ENCODE measurements around the gene LGALS1.

LGALS1 gene

DNA sequence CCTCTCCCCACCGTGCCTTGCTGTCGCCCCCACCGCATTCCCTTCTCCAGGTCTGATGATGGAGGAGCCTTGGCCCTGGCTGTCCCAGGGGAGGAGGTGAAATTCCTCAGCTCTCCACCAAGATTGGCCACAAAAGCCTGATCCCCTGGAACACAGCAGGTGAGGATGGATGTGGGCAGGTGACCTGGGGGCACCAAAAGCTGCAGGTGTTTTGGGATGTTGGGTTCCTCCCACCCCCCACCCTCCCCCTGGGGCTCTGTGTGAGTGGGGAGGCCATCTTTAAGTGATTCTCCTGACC is 22.1 kb downstream of the LGALS1 start:
- Histone ChIP-seq H3K27me3 (ENCODE audit: insufficient read depth, low read length, poor library complexity) (no peaks in the 10 kb centered on the region), H3K36me3 (ENCODE audit: insufficient read depth, low read length) (peaks cover 14% of the 10 kb centered on the region), H3K79me2 (ENCODE audit: insufficient read depth, low read length) (no peaks in the 10 kb centered on the region), H4K20me1 (ENCODE audit: insufficient read depth, low read length) (0 out of 2 replicates have a peak, but pooled peaks cover 3% of the 10 kb centered on the region), H3K4me2 (ENCODE audit: insufficient read depth, low read length) (no peak overlapping the region), H3K9me3 (ENCODE audit: insufficient read depth, low read length, severe bottlenecking) (no peaks in the 10 kb centered on the region), H3K9ac (ENCODE audit: low read depth, low read length) (no peak overlapping the region), H2AFZ (ENCODE audit: low read depth, low read length) (no peak overlapping the region), H3K27ac (ENCODE audit: low read length) (no peak overlapping the region), H3K4me1 (ENCODE audit: insufficient read depth, low read length) (no peaks in the 10 kb centered on the region), H3K4me3 (ENCODE audit: low read depth in 1 of 2, low read length in 2 of 2) (no peak overlapping the region)
- no peak for DNase-seq
- no peak for ATAC-seq (ENCODE audit: insufficient read depth, low read depth)
- no peak for TF ChIP-seq EZH2 (IDR thresholded peaks at IDR 0.05; ENCODE audit: borderline replicate concordance, low read depth, low read length, severe bottlenecking)
- TF ChIP-seq, protein P1, sequence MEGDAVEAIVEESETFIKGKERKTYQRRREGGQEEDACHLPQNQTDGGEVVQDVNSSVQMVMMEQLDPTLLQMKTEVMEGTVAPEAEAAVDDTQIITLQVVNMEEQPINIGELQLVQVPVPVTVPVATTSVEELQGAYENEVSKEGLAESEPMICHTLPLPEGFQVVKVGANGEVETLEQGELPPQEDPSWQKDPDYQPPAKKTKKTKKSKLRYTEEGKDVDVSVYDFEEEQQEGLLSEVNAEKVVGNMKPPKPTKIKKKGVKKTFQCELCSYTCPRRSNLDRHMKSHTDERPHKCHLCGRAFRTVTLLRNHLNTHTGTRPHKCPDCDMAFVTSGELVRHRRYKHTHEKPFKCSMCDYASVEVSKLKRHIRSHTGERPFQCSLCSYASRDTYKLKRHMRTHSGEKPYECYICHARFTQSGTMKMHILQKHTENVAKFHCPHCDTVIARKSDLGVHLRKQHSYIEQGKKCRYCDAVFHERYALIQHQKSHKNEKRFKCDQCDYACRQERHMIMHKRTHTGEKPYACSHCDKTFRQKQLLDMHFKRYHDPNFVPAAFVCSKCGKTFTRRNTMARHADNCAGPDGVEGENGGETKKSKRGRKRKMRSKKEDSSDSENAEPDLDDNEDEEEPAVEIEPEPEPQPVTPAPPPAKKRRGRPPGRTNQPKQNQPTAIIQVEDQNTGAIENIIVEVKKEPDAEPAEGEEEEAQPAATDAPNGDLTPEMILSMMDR (IDR thresholded peaks at IDR 0.05; ENCODE audit: borderline replicate concordance, extremely low read depth, low read length, poor library complexity, severe bottlenecking): no peak

DNA sequence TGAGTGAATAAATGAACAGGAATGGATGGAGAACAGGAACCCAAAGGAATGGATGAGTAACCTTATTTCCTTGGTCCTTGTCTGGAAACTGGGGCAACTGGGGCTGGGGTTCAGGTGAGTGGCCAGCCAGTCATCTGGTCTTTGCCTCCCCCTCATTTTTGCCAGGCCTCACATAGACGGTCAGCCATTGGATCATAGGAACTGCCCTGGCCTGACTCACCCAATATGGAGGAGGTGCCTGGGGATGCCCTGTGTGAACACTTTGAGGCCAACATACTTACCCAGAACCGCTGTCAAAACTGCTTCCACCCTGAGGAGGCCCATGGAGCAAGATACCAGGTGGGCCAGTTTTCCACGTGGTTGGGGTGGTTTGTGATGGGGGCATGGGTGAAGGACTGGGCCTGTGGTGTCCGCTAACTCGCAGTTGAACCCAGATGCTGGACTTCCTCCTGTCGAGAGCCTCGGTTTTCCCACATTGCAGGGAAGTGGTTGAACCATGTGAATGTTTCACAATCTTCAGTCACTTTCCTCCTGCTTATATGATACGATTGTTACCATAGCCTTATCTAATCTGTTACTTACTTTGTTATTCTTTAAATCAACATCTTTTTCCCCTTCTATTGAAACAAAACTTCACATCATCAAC is 25.8 kb downstream of the LGALS1 start:
- no peak for TF ChIP-seq EZH2 (IDR thresholded peaks at IDR 0.05; ENCODE audit: borderline replicate concordance, low read depth, low read length, severe bottlenecking)
- TF ChIP-seq, protein P1 (IDR thresholded peaks at IDR 0.05; ENCODE audit: borderline replicate concordance, extremely low read depth, low read length, poor library complexity, severe bottlenecking): no peak
- ATAC-seq (ENCODE audit: insufficient read depth, low read depth) (no peak), DNase-seq (no peak)
- Histone ChIP-seq H3K27ac (ENCODE audit: low read length) (no peak overlapping the region), H3K27me3 (ENCODE audit: insufficient read depth, low read length, poor library complexity) (no peaks in the 10 kb centered on the region), H3K9me3 (ENCODE audit: insufficient read depth, low read length, severe bottlenecking) (no peaks in the 10 kb centered on the region), H4K20me1 (ENCODE audit: insufficient read depth, low read length) (no peaks in the 10 kb centered on the region), H3K36me3 (ENCODE audit: insufficient read depth, low read length) (no peaks in the 10 kb centered on the region), H3K4me3 (ENCODE audit: low read depth in 1 of 2, low read length in 2 of 2) (no peak overlapping the region), H2AFZ (ENCODE audit: low read depth, low read length) (no peak overlapping the region), H3K4me2 (ENCODE audit: insufficient read depth, low read length) (no peak overlapping the region), H3K4me1 (ENCODE audit: insufficient read depth, low read length) (no peaks in the 10 kb centered on the region), H3K79me2 (ENCODE audit: insufficient read depth, low read length) (no peaks in the 10 kb centered on the region), H3K9ac (ENCODE audit: low read depth, low read length) (no peak overlapping the region)

DNA sequence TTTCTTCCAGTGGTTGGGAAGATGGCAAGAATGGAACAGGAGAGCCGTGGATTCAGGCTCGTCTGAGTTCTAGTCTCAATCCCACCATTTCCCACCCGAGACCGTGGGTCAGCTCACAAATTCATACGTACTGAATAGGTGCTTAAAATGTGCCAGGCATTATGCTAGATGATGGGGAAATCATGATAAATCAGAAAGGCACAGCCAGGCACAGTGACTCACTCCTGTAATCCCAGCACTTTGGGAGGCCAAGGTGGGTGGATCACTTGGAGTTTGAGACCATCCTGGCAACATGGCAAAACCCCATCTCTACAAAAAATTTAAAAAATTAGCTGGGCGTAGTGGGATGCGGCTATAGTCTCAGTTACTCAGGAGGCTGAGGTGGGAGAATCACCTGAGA is 28.5 kb downstream of the LGALS1 start:
- ATAC-seq (ENCODE audit: insufficient read depth, low read depth): no peak
- no peak overlapping the region for H2AFZ ChIP-seq (ENCODE audit: low read depth, low read length)
- no peak for DNase-seq
- H4K20me1 ChIP-seq (ENCODE audit: insufficient read depth, low read length): no peaks in the 10 kb centered on the region
- no peak for TF ChIP-seq EZH2 (IDR thresholded peaks at IDR 0.05; ENCODE audit: borderline replicate concordance, low read depth, low read length, severe bottlenecking)
- TF ChIP-seq, protein P1 (IDR thresholded peaks at IDR 0.05; ENCODE audit: borderline replicate concordance, extremely low read depth, low read length, poor library complexity, severe bottlenecking): no peak
- H3K4me3 ChIP-seq (ENCODE audit: low read depth in 1 of 2, low read length in 2 of 2): no peak overlapping the region
- H3K27me3 ChIP-seq (ENCODE audit: insufficient read depth, low read length, poor library complexity): no peaks in the 10 kb centered on the region
- H3K4me2 ChIP-seq (ENCODE audit: insufficient read depth, low read length): no peak overlapping the region
- no peaks in the 10 kb centered on the region for H3K9me3 ChIP-seq (ENCODE audit: insufficient read depth, low read length, severe bottlenecking)
- H3K36me3 ChIP-seq (ENCODE audit: insufficient read depth, low read length): no peaks in the 10 kb centered on the region
- H3K4me1 ChIP-seq (ENCODE audit: insufficient read depth, low read length): no peaks in the 10 kb centered on the region
- H3K27ac ChIP-seq (ENCODE audit: low read length): no peak overlapping the region
- H3K9ac ChIP-seq (ENCODE audit: low read depth, low read length): no peak overlapping the region
- no peaks in the 10 kb centered on the region for H3K79me2 ChIP-seq (ENCODE audit: insufficient read depth, low read length)

DNA sequence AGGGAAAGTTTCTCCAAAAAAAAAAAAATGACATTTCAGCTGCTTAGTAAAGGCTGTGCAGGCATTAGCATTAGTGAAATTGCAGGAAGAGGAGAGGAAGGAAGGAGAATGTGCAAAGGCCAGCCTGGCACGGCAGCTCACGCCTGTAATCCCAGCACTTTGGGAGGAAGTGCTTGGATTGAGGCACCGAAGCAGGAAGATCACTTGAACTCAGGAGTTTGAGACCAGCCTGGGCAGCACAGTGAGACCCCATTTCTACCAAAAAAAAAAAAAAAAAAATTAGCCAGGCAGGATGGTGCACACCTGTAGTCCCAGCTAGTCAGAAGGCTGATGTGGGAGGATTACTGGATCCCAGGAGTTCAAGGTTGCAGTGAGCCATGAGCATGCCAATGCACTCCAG is 29.2 kb downstream of the LGALS1 start:
- H3K9ac ChIP-seq (ENCODE audit: low read depth, low read length): no peak overlapping the region
- H3K27ac ChIP-seq (ENCODE audit: low read length): no peak overlapping the region
- H3K79me2 ChIP-seq (ENCODE audit: insufficient read depth, low read length): no peaks in the 10 kb centered on the region
- no peak overlapping the region for H3K4me2 ChIP-seq (ENCODE audit: insufficient read depth, low read length)
- no peak for TF ChIP-seq EZH2 (IDR thresholded peaks at IDR 0.05; ENCODE audit: borderline replicate concordance, low read depth, low read length, severe bottlenecking)
- TF ChIP-seq, protein P1 (IDR thresholded peaks at IDR 0.05; ENCODE audit: borderline replicate concordance, extremely low read depth, low read length, poor library complexity, severe bottlenecking): no peak
- no peaks in the 10 kb centered on the region for H3K9me3 ChIP-seq (ENCODE audit: insufficient read depth, low read length, severe bottlenecking)
- no peak overlapping the region for H2AFZ ChIP-seq (ENCODE audit: low read depth, low read length)
- no peaks in the 10 kb centered on the region for H3K27me3 ChIP-seq (ENCODE audit: insufficient read depth, low read length, poor library complexity)
- H3K4me1 ChIP-seq (ENCODE audit: insufficient read depth, low read length): no peaks in the 10 kb centered on the region
- no peak for ATAC-seq (ENCODE audit: insufficient read depth, low read depth)
- H4K20me1 ChIP-seq (ENCODE audit: insufficient read depth, low read length): no peaks in the 10 kb centered on the region
- H3K4me3 ChIP-seq (ENCODE audit: low read depth in 1 of 2, low read length in 2 of 2): no peak overlapping the region
- no peak for DNase-seq
- H3K36me3 ChIP-seq (ENCODE audit: insufficient read depth, low read length): no peaks in the 10 kb centered on the region
